HG02884 (cell line): ENCODE measurements around the gene MAPKAPK5.
A peak's percentile ranks its signal among the peaks of the same experiment; 100 is the strongest.
"Not testable (repeated sequence)": the region's sequence is repeated elsewhere in the genome, so short reads cannot be mapped to it uniquely, and the experiment has no call there.

Experiments
- ATAC-seq: cut with Tn5 transposase; IDR thresholded peaks from one replicate; pipeline ENCODE4 v1.9.1; 2021; ENCODE audit warnings: mild to moderate bottlenecking, moderate library complexity; ENCODE audit not compliant: unreplicated experiment

Gene MAPKAPK5

DNA sequence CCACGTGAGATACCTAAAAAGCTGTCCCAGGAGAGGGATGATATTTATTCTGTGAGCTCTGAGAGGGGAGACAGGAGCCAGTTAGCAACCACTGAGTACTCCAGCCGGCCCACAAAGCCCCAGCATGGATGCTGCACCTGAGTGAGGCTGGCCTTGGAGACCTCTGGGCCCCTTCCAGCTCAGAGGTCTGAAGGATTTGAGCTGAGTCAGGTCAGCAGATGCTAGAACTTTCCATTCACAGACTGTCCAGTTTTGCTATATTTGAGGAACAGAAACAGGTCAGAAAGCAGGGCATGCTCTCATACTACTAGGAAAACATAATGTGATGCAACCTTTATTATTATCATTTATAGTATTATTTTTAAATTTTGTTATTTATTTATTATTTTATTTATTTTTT lies 15.0 kb upstream of the MAPKAPK5 start:
- no peak for ATAC-seq

DNA sequence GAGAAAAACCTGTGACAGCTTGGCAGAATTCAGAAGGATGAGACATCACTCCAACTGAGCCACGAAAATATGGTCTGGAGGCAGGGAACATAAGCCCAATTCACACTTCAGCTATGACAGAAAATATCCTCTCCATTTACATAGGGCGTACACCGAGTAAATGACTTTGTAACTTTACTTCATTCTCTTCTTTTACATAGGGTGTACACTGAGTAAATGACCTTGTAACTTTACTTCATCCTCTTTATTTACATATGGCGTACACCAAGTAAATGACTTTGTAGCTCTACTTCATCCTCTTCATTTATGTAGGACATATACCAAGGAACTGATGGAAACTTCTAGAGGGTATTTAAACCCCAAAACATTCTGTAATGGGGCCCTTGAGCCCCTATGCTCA lies 14.1 kb upstream of the MAPKAPK5 start:
- ATAC-seq: no peak

DNA sequence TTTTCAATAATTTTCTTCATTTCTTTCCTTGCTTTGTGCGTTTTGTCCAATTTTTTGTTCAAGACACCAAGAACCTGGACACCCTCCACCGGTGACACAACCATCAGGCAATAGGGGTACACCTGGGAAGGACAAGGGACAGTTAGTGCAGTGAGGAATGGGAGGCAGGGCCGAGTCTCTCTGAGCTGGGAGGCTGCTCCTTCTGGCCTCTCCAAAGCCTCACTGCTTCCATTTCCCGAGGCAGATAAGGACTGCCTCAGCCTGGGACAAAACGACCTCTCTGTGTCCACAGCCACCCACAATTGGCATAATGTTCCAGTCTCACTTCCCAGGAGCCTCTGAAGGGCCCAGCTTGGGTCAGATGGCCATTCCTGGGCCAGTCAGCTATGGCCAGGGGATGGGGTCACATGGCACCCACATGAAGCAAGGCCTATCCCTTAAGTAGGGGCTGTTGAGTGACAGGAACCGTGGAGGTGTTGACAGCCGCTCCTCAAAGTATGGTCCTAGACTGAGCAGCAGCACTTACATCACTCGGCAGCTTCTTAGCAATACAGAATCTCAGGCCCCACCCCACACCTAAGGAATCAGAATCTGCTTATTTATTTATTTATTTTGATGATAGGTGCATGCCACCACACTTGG lies 13.6 kb upstream of the MAPKAPK5 start:
- no peak for ATAC-seq

DNA sequence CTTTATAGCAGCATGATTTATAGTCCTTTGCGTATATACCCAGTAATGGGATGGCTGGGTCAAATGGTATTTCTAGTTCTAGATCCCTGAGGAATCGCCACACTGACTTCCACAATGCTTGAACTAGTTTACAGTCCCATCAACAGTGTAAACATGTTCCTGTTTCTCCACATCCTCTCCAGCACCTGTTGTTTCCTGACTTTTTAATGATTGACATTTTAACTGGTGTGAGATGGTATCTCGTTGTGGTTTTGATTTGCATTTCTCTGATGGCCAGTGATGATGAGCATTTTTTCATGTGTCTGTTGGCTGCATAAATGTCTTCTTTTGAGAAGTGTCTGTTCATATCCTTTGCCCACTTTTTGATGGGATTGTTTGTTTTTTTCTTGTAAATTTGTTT lies 12.4 kb upstream of the MAPKAPK5 start:
- not testable (repeated sequence) for ATAC-seq

DNA sequence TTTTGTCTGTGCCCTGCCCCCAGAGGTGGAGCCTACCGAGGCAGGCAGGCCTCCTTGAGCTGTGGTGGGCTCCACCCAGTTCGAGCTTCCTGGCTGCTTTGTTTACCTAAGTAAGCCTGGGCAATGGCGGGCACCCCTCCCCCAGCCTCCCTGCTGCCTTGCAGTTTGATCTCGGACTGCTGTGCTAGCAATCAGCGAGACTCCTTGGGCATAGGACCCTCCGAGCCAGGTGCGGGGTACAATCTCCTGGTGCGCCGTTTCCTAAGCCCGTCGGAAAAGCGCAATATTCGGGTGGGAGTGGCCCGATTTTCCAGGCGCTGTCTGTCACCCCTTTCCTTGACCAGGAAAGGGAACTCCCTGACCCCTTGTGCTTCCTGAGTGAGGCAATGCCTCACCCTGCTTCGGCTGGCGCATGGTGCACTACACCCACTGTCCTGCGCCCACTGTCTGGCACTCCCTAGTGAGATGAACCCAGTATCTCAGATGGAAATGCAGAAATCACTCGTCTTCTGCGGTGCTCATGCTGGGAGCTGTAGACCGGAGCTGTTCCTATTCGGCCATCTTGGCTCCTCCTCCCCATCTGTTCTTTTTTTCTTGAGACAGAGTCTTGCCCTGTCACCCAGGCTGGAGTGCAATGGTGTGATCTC lies 7.2 kb upstream of the MAPKAPK5 start:
- not testable (repeated sequence) for ATAC-seq

DNA sequence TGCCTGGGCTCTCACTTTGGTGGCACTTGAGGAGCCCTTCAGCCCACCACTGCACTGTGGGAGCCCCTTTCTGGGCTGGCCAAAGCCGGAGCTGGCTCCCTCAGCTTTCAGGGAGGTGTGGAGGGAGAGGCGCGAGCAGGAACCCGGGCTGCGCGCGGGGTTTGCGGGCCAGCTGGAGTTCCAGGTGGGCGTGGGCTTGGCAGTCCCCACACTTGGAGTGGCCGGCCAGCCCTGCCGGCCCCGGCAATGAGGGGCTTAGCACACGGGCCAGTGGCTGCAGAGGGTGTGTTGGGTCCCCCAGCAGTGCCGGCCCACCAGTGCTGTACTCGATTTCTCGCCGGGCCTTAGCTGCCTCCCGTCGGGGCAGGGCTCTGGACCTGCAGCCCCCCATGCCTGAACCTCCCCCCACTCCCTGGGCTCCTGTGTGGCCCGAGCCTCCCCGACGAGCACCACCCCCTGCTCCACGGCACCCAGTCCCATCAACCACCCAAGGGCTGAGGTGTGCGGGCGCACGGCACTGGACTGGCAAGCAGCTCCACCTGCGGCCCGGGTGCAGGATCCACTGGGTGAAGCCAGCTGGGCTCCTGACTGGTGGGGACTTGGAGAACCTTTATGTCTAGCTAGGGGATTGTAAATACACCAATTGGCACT lies 6.4 kb upstream of the MAPKAPK5 start:
- ATAC-seq: not testable (repeated sequence)

DNA sequence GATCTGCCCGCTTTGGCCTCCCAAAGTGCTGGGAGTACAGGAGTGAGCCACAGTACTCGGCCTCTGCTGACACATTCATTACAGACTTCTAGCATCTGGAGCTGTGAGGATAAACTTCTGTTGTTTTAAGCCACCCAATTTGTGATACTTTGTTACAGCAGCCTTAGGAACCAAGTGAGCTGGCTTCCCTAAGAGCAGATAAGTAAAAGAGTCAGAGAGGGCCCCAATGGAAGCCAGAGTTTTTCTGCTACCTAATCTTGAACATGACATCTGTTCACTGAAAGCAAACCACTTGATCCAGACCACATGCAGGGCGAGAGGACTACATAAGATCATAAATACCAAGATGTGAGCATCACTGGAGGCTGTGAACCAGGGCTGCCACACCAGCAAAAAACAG lies 3.7 kb upstream of the MAPKAPK5 start:
- ATAC-seq: no peak

DNA sequence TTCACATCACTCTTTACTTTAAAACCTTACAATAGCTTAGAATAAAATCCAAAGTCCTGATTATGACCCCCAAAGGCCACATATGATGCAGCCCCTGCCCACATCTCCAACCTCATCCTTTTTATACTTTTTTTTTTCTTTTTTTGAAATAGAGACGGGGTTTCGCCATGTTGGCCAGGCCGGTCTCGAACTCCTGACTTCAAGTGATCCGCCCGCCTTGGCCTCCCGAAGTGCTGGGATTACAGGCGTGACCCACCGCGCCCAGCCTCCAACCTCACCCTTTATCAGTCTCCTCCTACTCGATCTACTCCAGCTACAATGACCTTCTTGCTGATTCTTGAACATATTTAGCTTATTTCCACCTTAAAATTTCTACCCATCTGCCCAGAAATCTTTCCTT lies 1.2 kb upstream of the MAPKAPK5 start:
- no peak for ATAC-seq

DNA sequence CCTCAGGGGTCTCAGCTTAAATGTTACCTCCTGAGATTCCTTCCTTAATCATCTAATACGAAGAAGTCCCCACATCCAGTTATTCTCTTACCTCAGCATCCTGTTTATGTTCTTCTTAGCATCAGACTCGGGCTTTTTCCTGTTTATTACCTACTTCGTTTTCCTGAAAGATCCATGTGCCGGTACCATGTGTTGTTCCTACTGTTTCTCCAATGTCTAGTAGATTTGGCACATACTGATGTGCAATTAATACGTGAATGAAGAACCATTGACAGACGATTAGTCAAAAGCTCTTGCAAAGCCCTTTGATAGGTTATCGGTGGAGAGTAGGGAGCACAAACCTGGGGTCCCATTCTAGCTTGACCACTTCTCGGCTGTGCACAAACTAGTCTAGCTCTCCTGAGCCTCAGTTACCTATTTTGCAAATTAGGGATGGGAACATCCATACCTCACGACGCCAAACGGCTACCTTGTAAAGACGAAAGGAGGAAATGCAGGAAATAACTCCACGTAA lies 735 bp upstream of the MAPKAPK5 start:
- peak; percentile 6 for ATAC-seq

DNA sequence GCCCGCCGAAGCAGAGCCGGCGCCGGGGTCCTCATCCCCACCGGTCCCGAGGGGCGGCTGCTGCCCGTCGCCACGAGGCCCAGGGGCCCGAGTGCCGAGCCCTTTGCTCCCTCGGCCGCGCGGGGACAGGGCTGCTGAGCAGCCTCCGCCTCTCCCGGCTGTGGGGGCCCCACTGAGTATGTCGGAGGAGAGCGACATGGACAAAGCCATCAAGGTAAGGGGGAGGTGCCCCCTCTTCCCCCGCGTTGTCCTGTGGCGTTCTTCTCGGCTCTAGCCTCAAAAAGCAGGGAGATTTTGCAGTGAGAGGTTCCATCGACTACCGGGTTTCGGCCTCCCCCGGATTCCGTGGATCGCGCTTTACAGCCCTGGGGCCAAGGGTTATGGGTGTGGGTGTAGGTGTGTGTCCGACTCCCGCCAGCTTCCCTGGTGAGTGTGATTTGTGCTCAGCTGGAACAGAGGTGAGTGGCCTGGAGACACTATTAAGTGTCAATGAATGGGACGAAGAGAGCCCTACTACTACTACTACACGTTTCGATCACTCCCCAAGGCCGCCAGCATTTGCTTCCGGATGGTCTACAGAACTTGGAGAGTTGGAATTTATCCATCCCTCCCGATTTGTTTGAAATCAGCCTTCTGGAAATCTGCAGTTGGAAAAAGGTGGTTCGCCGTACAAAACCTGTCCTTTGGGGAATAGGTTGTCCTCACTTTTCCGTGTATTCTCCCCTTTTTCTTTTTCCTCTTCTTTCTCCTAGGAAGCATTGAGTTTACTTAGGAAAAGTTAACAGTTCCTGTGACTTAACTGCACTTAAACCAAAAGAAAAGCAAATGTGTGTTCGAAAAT lies 748 bp downstream of the MAPKAPK5 start:
- peak; percentile 14 for ATAC-seq

DNA sequence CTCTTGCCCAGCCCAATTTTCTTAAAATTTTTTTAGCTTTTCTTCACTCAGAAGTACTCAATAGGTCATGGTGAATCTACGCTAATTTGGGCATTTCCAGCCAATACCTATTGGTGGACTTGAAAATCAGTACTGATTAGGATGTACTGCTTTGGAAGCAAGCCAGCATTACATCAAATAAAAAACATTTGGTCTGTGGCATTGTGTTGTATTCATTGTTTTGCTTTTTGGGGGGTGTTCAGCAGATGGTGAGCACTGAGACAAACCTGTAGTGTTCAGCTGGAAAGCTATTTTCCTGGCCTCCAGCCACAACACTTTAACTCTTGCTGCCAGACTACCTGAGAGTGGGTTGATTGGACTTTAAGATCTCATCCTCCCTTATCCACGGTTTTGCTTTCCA lies 4.0 kb downstream of the MAPKAPK5 start:
- no peak for ATAC-seq

DNA sequence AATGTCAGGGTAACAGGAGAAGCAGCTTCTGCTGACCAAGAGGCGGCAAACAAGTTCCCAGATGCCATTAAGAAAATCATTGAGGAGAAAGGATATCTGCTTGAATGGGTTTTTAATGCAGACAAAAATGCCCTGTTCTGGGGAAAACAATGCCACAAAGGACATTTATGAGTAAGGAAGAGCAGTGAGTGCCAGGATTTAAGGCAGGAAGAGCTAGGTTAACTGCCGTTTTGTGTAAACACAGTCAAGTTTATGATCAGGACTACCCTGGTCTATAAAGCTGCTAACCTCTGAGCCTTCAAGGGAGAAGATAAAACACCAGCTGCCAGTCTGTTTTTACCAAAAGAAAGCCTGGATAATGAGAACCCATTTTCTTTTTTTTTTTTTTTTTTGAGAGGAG lies 8.5 kb downstream of the MAPKAPK5 start:
- no peak for ATAC-seq

DNA sequence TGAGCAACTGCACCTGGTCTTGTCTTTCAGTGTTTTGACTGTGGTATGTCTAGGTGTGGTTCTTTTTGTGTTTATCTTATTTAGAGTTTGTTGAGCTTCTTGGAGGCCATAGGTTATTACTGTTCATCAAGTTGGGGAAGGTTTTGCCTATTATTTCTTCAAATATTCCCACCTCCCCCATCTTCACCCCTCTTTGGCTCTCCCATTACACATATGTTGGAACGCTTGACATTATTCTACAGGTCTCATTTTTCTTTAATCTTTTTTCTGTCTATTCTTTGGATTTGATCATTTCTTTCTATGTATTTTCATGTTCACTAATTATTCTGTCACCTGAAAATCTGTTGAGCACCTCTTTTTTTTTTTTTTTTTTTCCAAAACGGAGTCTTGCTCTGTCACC lies 16.2 kb downstream of the MAPKAPK5 start:
- no peak for ATAC-seq

DNA sequence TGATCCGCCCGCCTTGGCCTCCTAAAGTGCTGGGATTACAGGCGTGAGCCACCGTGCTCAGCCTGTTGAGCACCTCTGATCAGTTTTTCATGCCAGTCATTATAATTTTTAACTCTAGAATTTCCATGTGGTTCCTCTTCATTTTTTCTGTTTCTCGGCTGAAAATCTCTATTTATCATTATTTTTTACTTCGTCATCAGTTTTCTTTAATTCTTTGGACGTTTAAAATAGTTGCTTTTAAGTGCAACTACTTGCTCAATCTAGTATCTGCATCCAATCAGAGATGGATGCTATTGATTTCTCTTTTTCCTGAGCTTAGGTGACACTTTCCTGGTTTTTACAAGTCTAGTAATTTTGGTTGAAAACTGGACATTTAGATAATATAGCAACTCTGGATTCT lies 16.8 kb downstream of the MAPKAPK5 start:
- ATAC-seq: no peak

DNA sequence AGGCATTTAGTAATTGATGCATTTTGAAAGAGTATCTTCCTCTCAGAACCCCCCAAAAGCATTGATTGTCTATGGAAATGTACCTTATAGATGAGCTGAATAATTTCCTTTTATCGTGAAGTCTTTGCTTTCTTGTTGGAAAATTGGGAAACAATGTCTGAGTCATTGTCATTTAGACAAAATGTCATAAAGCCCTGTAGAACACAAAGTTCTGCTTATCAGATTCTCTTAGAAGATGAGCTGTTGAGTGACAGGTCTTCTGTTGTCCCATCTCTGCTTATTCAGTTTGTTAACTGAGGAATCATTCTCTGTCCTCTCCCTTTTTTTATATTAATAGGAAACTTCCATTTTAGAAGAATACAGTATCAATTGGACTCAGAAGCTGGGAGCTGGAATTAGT lies 22.9 kb downstream of the MAPKAPK5 start:
- ATAC-seq: no peak

DNA sequence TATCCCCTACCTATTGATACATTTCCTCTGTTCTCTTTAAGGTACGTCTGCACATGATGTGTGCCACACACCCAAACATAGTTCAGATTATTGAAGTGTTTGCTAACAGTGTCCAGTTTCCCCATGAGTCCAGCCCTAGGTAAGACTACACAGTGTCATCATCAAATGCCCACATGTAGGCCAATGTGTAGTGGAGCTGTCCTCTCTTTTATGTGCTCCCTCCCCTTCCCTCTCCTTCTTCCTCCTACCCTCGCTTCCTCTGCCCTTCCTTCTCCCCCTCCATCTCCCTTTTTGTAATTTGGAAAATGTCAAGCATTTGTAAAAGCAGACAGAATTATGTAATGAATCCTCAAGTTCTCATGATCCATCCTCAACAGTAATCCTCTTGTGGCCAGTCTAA lies 25.5 kb downstream of the MAPKAPK5 start:
- no peak for ATAC-seq

DNA sequence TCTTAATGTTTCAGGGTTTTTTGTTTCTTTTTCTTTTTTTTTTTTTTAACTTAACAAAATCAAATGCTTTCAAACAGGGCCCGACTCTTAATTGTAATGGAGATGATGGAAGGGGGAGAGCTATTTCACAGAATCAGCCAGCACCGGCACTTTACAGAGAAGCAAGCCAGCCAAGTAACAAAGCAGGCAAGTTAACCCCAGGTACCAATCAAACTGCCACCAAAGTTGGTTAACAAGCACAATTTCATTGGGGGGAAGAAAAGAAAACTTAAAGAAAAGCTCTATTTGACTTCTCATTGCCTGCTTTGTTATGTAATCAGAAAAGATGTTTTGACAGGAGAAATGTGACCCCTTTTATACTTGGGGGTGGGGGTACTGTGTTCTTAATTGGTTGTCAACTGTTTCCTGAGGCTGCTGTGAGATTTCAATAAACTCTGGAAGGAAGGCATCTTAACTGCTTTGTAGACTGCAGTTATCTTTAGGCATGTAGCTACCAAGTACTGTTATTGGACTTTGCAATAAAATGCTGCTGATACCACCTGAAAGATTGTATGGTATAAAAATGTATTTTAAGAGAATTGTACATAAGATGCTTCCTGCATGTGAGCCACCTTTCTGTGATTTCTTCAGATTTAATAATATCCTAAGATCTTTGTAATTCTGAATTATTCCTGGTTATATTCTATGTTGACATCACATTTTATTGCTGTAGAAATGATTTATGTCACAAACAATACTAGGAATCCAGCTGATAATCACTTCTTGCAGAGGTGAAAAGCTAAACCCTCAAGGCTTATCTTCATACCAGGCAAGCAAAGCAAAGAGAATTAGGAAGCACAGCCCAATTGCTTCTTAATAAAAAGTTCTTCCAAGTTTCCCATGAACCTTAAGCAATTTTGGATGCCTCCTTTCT lies 26.9 kb downstream of the MAPKAPK5 start:
- ATAC-seq: no peak

DNA sequence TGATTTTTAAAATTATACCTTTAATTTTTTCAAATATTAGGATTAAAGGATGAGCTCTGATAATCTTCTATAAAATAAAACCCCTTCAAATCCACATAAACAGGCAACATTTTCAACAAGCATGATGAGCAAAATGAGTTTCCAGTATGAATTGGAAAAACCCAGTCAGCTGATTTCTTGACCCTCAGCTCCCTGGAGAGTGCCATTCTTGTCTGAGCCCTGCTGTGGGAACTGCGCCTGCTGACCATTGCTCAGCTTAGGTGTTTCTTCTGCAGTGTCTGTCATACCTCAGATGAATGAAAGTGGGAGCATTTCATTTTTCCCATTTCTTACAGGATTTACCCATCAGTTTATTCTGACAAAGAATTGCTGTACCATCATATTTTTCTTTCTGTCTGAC lies 27.6 kb downstream of the MAPKAPK5 start:
- ATAC-seq: no peak

DNA sequence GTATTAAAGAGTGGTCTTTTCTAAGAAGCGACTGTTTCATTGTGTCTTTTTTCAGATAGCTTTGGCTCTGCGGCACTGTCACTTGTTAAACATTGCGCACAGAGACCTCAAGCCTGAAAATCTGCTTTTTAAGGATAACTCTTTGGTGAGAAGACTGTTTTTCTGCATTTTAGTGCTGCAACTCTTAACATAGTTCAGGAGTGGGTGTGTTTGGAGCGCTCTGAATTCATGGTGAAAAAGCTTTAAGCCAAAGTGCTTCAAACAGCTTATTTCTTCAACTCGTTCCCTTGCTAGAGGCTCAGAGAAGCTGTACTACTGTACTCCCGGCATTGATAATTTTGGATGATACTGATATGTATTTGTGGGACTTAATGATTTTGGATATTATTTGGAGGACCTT lies 28.2 kb downstream of the MAPKAPK5 start:
- no peak for ATAC-seq

DNA sequence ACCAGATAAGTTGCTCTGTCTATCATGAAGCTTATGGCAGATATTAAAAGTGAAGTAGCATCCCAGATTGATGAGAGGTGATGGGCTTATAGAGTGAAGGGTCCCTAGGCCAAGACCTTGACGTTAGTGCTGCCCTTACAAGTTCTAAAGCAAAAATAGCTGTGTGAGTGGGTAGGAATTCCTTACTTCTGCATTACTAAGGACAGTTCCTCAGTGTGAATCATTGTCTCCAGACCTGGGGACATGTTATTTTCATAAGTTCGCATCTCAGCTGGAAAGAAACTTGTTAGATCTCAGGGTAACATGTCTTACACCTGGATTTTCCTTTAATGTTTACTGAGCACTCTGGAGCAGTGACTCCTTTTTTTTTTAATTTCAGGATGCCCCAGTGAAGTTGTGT lies 28.7 kb downstream of the MAPKAPK5 start:
- ATAC-seq: no peak
